NCI-H1105 treated with DMSO at 0.1 percent for 48 hours (cell line): ENCODE data around the gene CCDC60.

ENCODE experiments used
- DNase-seq: peaks from one replicate; lab custom pipeline; 2025; lab: John Stamatoyannopoulos, UW

The CCDC60 gene

DNA sequence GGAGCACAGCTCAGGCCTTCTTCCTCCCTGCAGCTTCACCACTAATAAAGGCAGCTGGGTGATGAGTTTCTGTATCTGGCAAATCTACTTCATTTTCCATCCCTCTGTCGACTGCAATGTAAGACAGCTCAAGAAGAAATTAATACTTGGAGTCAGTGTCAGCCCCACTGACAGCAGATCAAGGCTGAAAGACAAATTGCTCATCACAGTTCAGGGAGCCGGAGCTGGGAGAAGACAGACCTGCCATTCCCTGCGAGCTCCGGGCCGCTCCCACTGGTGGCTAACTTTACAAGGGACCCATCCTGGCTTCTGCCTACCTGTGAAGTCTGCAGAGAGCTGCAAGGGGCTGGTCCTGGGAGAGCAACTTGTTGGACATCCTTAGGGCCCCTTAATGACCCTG, 49.8 kb downstream of the CCDC60 start:
- no peak for DNase-seq

DNA sequence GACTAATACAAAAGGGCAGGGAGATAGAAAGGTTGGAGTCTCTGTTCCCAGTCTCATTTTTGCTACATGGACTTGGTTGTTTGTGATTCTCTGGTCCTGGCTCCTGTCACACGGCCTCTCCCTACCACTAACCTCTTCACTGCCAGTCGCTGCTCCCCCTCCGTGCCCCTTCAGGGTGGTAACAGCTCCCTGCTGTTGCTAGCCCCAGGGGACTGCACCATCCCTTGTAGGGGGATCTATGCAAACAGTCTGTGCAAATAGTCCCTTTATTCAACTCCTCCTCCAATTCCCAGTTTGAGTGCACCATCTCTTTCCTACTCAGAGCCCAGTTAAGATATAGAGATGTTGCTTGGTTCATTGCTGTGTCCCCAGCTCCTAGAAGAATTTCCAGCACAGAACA, 51.1 kb downstream of the CCDC60 start:
- no peak for DNase-seq

DNA sequence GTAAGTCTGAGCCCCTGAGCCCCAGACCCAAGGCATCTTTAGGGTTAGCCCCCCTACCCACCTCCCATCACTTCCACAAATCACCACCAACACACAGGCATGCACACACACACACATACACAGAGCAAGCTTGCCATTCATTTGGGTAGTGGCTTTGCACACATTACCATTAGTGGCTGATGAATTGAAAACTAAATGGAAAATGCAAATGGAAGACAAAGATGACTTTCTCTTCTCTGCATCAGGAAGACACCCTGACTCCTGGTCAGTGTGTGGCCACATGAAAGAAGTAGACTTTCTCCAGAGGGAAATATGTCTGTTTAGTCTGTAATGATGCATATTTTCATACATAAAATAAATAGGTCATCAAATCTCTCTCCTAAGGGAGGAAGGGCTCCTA, 55.2 kb downstream of the CCDC60 start:
- DNase-seq = no peak

DNA sequence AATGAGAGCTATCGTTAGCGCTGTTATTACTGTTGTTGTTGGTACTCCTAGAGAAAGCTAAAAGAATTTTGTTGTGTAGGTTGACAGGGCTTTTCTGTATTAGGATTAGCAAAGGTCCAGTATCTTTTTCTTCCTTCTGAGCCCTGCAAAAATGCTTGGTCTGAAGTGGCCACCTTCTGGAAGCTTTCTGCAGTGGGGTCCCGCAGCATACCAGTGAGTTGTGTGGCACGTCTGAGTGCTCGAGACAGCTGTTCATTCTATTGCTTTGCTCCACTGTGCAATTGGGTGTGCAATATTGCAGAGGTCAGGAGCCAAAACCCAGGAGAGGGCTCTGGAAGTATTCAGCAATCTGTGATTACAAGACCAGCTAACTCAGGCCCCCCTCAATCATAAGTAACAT, 57.1 kb downstream of the CCDC60 start:
- no peak for DNase-seq

DNA sequence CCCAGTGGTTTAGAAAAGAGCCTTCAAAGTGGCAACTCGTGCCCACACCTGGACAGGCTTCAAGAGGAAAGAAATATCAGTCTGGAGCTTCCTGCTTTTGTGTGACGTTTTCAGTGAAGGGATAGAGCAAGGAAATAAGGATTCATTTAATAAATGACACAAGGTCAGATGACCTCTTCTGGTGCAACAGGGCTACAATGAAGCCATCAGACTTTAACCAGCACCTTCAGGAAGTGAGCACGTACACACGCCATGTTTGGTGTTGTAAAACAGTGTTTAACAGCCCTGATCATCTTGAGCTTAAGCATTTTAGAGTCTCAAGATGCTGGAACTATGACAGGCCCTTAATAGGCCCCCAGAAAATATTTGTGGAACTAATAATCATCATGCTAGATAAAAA, 59.1 kb downstream of the CCDC60 start:
- DNase-seq = no peak

DNA sequence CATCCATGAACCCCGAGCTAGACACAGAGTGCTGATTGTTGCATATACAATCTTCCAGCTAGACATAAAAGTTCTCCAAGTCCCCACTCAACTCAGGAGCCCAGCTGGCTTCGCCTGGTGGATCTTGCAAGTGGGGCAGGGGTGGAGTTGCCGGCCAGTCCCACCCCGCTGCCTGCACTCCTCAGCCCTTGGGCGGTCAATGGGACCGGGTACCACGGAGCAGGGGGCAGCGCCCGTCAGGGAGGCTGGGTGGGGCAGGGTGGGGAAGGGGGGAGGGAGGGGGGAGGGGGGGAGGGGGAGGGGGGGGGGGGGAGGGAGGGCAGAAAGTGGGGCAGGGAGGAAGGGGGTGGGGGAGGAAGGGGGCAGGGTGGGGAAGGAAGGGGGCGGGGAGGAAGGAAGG, 63.0 kb downstream of the CCDC60 start:
- DNase-seq = no peak

DNA sequence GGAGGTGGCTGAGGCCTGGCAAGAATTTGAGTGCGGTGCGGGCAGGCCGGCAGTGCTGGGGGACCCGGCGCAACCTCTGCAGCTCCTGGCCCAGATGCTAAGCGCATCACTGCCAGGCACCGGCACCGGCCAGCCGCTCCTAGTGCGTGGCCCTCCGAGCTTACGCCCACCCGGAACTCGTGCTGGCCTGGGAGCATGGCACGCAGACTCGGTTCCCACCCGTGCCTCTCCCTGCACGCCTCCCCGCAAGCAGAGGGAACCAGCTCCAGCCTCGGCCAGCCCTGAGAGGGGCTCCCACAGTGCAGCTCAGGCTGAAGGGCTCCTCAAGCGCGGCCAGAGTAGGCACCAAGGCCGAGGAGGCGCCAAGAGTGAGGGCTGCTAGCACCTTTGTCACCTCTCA, 63.7 kb downstream of the CCDC60 start:
- no peak for DNase-seq

DNA sequence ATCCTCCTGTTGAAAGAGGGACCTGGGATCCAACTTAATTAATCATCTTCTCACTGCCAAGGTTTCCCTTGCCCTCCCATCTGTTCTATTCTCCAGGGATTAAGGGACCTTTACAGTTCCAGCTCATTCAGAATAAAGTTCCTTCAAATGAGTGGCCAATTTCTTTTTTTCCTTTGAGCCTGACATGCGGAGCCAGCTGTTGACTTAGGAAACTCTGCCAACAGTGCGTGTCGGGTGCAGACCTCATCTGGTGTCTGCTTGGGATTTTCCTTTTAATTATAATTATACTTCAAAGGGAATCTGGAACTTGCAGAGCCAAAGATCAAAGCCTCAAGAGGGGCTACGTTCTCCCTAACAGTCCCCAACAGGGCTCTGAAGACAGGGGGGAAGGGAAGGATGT, 64.8 kb downstream of the CCDC60 start:
- DNase-seq = peak; percentile 12

DNA sequence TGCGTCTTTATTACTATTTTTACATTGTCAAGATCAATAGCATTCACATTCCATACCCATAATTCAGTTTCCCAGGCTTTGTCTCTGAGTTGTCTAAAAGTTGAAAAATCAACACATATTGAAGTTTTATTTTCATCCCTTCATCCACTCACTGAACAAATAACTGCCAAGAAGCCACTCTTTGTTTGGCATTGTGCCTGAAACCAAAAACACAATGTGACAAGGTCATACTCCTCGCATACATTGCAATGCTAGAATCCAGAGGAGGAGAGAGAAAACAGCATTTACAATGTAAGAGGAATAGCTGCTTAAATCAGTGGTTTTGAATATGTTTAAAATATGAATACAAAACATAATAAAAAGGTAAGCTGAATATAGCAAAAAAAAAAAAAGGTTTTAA, 71.8 kb downstream of the CCDC60 start:
- DNase-seq = peak; percentile 45

DNA sequence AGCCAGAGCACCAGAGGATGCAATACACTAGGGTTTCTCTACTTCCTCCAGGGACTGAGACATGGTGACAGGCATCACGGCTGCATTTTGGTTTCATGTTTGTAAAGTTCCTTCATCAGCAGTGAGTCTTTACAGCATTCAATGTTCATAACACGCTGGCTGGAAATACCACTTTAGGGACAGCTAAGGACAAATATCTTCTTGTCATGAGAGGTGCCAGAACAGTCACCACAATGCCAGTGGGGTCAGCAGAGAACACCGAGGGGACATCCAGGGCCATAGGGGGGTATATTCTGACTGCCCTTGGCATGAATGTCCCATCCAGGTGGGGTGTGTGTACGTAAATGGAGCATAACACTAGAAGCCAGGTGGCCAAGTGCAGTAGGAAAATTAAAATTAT, 72.3 kb downstream of the CCDC60 start:
- no peak for DNase-seq

DNA sequence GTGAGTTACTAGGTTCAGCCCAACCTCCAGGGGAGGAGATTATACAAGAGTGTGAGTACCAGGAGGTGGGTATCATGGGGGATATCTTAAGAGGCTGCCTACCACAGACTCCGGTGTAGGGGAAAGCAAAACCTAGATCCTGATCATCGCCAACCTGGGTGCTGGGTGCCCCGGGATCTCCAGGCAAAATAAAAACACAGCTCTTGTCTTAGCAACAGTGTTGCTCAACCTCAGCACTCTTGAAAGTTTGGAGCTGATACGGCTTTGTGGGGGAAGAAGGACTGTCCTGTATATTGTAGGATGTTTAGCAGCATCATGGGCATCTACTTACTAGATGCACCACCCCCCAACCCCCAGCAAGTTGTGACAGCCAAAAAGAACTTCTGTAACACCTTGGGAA, 74.5 kb downstream of the CCDC60 start:
- DNase-seq = no peak

DNA sequence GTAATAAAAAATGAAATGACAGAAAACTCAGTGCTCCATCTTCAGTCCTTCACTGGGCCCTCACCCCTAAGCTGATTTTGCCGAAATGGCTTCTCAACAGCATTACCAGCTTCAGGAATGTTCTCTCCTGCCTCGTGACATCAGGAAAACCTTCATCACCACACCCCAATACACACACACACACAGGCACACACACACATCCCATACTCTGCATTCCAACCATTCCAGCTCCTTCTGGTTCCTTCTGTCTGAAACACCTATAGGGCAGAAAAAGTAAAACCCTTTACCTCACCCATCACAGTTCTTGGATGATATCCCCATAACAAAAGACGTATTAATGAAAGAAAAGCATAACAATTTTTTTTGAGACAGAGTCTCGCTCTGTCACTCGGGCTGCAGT, 75.9 kb downstream of the CCDC60 start:
- DNase-seq = no peak

DNA sequence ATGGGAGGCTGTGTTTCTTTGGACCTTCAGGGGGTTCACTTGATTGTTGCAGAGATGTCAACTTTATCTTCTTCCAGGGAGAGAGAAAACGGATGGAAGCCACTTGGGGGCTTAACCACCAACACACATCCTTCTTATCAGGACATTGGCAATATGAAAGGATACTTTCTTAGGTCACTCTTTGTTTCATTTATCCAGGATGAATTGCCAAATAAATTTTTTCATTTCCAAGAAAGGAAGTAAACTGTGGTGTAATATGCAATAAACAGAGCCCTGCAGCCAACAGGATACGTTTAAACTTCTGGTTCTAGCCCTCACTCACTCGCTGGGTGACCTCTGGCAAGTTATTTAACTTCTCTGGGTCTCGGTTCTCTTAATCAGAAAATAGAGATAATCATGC, 77.8 kb downstream of the CCDC60 start:
- no peak for DNase-seq

DNA sequence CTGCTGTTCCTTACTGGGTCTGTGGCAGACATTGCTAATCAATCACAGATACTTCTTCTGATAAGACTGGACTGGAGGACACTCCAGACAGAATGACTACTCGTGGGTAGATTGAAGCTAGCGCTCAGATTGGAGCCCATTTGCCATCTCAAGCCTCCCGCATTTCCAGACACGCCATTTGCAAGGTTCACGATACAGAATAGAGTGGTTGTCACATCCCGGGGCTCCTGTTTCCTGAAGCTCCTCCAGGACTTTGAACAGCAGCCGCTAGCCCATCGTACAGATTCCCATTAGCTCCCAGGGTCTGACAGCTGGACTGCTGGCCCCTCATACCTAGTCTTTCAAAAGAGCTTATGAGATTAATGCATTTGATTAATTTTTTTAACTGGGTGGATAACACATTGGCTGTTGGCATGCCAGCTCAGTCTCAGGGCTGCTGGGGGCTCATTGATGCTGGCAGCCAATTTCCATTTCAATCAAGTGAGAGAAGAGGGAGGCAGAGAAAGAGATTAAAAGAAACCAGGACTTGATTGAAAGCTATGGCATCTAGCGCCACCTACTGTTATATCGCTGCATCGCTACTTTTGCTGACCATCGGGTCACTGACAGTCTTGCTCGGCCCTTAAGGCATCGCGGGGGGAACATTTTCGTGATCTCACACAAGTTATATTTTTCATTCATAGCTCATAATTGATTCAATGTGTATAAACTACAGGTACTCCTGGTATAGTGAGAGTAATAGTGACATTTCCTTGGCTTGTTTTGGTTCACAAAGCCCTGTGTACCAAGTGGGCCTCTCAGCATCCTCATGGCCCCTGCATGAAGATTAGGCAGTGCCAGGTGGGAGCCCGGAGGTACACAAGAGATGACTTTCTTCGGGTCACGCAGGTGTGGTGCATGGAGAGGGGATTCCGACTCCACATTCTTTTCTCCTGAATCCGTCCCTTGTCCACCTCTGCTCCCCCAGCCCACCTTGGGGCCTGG, 78.6 kb downstream of the CCDC60 start:
- DNase-seq = peak; percentile 80

DNA sequence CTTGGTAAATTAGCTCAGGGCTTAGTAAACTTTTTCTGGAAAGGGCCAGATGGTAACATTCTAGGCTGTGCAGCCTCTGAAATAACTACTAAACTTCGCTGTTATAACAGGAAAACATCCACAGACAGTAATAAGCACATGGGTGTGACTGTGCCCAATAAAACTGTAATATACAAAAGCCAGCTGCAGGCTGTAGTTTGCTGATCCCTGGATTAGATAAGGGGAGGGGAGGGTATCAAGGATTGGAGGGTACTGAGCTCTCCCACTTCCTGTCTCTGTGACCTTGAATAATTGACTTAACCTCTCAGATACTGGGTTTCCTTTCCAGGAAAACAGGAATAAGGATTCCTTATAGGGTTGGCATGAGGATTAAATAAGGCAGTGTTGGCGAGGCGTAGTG, 81.2 kb downstream of the CCDC60 start:
- no peak for DNase-seq

DNA sequence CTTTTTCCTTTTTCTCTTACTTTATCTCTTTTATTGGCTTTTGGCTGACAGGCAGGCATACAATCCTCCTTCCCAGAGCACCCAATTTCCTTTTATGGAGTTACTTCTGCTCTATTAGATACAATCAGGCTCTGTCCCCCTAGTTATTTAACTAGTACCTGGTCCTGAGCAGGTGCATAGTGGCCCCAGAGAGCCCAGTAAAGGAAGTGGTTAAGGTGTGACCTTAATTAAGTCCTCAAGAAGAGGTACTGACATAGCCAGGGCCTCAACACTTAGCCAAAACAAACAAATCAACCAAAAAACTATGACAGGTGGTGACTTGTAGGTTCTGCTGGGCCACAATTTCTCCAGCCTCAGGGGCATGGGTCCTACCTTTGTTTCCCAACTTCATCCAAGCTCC, 82.9 kb downstream of the CCDC60 start:
- DNase-seq = peak; percentile 73

DNA sequence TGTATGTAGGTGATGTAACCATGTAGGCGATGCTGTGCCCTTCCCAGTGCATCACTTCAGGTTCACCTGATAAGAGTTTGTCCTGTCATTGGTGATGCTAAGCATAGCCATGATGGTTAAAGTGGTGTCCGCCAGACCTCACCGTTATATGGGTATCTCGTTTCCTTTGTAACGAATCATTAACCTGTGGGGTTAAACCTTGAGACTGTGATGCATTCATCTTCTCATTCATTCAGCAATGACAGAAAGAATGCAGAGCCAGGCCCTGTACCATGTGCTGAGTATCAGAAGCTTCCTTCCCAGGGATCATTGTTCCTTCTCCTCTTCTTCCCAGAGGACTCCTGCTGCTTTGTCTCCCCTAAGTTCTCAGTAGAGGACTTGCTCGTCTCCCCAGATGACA, 84.9 kb downstream of the CCDC60 start:
- DNase-seq = no peak

DNA sequence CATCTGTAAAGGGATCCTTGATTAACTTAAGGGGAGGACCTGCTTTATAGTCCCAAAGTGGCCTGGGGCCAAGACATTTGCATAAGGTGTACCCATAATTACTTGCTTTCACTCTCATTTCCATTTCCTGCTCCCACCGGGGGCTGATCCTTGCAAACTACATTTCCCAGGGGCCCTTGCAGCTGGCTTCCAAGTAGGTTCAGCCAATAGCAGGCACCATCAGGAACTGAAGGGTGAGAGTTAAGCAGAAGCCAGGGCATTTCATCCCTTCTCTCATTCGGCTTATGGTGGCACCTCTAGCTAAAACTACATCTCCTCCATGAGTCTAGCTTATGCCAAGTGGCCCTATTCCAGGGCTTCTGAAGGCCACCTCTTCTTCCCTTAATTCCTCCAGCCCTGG, 88.8 kb downstream of the CCDC60 start:
- no peak for DNase-seq

DNA sequence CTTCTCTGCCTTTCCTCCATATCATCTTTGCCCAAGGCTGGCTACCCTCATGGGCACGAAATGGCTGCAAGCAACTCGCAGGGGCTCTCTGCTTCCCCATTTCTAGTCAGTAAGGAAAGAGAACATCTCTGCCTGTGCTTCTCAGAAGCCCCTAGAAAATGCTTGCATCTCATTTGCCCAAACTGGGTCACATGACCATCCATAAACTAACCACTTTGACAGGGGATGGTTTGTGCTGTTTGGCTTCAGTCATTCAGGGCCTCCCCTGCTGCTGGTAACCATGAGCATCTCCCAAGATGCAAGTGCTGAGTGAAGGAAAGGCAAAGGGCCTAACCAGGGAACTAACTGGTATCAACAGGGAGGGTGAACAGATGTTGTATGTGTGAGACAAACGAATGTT, 91.1 kb downstream of the CCDC60 start:
- DNase-seq = no peak

DNA sequence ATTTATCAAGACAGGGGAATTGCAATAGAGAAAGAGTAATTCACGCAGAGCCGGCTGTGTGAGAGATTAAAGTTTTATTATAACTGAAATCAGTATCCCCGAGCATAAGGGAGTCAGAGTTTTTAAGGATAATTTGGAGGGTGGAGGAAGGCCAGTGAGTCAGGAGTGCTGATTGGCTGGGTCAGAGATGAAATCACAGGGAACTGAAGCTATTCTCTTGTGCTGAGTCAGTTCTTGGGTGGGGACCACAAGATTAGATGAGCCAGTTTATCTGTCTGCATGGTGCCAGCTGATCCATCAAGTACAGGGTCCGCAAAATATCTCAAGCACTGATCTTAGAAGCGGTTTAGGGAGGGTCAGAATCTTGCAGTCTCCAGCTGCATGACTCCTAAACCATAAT, 96.6 kb downstream of the CCDC60 start:
- no peak for DNase-seq

DNA sequence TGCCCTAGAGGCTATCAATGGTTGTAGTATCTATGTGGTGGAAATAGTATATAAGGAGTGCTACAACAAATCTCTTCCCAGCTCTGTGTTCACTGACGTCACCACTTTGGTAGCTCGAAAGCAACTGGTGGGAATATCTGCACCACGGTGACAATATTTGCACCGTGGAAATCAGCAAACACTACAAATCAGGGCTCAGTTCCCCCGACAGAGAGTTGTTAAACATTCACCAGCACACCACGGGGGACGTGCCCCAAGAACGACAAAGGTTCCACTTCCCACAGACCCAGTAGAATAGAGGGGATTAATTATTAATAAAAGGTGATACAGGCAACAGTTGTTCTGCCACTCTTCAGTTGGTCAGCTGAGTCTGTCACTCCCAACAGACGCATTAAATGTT, 98.4 kb downstream of the CCDC60 start:
- no peak for DNase-seq

DNA sequence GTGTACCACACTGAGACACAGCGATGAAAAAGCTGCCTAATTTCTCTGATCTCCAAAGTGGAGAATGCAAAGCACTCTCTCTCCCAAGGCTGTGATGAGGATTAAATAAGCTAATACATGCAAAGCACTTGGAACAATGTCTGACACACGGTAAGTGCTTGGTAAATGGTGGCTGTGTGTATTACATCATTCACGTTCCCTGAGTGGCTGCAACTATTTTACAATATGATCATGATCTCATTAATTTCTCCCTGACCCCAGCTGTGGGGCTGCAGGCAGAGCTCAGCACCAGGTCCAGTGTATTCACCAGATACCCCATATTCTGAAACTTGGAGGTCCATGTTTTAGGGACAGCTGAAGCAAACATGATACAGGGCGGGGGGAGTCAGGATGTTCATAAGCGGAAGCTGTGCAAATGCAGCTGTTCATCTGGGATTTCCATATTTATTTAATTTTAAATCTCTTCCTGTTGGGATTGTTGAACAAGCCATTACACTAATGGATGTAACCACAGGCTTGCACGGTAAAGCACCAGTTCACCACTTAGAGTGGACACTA, 106.4 kb downstream of the CCDC60 start:
- no peak for DNase-seq

DNA sequence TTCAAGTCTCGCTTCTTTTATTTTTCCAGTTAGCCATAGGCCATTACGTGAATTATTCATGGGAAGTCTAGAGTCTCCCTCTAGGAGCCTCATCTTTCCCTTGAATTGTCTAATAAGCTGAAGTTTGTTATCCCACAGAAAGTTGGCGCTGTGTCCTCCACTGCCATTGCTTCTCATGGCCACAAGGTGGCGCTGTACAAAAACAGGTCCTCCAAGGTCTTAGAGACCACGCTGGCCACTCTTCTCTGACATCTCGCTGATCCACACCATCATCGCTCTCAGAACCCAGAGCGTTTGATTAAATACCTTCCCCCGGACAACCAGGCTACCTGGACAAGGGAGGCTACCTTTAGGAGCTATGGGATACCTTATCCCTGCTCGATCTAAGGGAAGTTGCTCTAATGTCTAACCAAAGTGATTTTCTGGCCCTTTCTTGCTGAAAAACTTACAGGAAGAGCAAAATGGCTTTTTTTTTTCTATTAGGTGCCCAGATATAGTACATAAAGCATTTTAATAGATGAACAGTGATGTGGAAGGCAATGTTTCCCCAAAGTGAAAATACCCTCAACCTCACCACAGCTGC, 110.0 kb downstream of the CCDC60 start:
- peak; percentile 59 for DNase-seq
